Measurements from ENCODE around the gene DDX51.
A peak's percentile ranks its signal among the peaks of the same experiment; 100 is the strongest.

DDX51 gene, protein sequence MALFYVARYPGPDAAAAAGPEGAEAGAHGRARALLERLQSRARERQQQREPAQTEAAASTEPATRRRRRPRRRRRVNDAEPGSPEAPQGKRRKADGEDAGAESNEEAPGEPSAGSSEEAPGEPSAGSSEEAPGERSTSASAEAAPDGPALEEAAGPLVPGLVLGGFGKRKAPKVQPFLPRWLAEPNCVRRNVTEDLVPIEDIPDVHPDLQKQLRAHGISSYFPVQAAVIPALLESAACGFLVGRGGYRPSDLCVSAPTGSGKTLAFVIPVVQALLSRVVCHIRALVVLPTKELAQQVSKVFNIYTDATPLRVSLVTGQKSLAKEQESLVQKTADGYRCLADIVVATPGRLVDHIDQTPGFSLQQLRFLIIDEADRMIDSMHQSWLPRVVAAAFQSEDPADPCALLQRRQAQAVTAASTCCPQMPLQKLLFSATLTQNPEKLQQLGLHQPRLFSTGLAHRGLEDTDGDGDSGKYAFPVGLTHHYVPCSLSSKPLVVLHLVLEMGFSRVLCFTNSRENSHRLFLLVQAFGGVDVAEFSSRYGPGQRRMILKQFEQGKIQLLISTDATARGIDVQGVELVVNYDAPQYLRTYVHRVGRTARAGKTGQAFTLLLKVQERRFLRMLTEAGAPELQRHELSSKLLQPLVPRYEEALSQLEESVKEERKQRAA

DNA sequence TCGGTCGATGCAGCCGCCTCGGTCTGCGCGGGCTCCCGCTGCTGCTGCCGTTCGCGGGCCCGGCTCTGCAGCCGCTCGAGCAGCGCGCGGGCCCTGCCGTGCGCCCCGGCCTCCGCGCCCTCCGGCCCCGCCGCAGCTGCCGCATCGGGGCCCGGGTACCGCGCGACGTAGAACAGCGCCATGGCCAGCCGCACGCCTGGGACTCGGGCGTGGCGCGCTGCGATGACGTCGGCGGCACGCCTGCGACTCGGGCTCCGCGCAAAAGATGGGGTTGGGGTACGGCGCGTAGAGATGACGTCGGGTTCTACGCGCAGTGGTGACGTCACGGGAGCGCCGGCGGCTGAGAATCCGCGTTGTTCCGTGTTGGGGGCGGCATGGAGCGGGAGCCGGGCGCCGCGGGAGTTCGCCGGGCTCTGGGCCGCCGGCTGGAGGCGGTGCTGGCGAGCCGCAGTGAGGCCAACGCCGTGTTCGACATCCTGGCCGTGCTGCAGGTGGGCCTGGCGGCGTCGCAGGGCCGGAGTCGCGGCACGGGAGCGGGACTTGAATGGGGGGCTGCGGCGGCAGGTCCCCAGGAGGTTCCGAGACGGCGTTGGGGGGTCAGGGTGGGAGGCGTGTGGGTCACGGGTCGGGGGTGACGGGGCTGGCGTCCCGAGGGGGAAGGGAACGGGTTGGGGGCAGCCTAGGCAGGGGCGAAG is at the start of gene DDX51, which contains the start of gene NOC4L:
TSS of gene DDX51 (minus strand) at position 205 of the 695 bp plus-strand sequence. CDS start at position 182, 23 bp downstream.
TSS of gene NOC4L (plus strand) at position 343 of the 695 bp plus-strand sequence. CDS start at position 375, 32 bp downstream.
- peak; percentile 97 for DNase-seq (ENCODE audit: low spot score)

DNA sequence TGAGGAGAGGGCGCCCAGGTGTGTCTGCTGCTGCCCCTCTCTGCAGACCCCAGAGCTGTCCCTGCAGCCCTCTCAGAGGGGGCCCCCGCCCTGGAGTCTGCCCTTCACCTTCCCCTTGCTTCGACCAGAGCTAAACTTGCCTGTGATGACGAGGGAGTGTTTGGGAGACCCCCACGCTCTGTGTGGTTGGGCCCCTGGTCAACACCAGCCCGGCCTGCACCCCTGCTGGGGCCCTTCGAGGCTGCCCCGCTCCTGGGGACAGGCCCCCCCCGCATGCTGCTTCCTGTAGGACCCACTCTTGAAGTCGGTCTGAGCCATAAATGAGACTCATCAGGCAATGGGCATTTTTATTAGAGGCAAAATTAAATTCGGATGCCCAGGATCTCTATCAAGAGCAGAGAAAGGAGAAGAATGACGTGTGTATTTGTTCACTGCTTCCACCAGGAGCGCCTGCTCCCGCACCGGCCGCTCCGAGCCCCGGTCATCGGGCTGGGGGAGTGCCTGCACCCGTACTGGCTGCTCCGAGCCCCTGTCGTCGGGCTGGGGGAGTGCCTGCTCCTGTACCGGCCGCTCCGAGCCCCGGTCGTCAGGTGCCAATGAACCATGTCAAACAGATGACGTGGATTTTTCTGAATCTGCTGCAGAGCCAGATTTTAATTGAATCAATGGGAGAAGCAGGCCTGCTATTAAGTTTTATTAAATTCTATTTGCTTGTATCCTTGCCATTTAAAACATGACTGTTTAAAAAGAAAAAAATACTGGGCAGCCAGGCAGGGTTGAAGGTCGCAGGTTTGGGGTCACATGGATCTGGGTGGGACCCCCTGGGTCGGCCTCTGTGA is 47.8 kb upstream of the DDX51 start:
- no peak for DNase-seq (ENCODE audit: low spot score)

DNA sequence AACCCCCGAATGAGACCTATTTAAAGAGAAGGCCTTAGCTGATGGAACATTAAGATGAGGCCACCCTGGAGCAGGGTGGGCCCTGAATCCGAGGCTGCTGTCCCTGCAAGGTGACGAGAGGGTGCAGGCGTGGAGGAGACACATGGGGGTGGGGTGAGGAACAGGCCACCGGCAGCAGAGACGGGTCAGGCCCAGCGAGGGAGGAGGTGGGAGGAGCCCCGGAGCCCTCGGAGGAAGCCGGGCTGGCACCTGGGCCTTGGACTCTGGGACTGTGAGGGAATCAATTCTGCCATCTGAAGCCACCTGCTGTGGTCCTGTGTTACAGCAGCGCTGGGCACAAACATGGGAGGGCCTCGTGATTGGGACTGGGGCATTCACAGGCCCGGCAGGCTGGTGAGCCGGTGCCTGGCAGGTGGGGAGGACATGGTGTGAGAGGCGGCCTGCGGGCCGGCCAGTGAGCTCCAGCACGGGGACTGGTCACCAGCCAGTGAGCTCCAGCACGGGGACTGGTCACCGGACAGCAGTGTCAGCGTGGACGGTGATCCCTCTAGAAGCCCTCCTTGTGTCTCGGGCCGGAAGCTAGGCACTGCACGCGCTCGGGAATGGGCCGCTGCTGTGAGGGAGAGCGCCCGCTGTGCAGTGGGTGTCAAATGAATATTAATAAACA is 46.8 kb upstream of the DDX51 start:
- DNase-seq (ENCODE audit: low spot score) = no peak

DNA sequence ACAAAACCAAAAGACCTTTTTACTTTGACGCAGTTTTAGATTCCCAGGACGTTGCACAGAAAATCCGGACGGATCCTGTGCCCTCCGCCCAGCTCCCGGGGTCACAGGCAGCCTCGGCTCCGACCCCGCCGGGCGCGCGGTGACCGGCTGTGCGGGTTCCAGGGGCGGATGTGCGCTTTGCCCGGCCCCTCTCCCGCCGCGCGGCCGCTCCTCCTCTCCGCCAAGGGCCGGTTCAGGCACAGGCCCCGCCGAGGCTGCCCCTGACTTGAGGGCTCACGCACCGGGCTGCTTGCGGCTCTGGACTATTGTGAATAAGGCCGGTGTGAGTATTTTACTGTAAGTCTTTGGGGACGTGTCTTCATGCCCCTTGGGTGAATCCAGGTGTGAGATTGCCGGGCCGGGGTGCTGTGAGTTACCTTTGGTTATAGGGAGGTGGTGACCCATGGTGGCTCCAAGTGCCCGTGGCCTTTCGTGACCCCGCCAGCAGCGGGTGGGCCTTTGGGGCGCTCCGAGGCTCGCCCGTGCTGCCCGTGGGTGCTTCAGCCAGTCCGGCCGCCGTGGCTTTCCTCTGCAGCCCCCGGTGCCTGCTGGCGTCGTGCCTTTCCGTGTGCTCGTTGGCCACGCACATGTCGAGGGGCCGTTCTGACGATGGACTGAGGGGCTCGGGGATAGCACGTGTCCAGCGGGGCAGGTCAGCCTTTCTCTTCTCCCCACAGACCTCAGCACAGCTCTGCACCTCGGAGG is 46.1 kb upstream of the DDX51 start:
- DNase-seq (ENCODE audit: low spot score) = no peak

DNA sequence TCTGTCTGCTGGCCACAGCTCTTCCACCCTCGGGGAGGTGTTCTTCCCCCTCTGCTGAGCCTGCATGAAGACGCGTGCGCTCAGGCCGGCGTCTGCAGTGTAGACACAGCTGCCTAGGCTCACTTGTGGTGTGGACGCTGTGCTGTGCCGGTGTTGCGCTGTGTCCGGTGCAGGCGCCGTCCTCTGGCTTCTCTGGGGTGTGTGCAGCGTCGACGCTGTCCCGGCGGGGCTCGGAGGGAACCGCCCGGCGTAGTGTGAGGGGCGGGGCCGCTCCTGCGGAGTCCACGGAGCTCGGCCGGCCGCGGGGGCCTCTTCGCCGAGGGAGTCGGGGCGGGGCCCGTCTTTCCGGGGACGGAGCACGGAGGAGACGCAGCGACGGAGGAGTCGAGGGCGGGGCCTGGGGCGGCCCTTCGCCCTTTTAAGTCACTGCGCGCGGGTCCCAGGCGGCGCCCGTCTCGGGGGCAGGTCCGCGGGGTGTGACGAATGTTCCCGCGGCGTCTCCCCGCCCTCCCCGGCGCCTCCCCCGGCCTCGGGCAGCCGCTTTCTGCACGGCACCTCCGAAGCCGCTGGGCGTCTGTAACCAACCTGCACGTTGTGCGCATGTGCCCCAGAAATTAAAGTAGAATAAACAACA is 45.4 kb upstream of the DDX51 start:
- peak; percentile 97 for DNase-seq (ENCODE audit: low spot score)

DNA sequence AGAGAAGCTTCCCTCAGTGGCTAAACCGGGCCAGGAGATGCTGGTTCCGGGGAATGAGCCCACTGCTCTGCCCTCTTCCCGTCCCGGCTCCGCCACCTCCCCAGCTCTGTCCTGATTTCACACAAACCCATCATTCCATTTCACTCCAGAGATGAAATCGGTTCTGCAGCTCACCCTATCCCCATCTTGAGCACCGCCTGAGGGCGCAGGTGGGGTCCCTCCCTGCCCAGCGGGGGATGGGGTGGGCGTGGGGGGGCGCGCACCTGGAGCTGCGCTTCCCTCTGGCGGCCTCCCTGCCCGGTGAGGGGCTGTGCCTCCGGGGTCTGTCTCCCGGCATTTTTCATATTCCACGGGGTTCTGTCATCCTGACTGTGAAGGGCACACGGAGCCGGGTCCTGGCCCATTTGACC is 44.8 kb upstream of the DDX51 start:
- DNase-seq (ENCODE audit: low spot score) = no peak

- DNase-seq (ENCODE audit: low spot score) = no peak
Observed at GRCh38 chr12:132188451-132188901, 44.4 kb upstream of the DDX51 start.

GRCh38 chr12:132187646-132188450 is 43.7 kb upstream of the DDX51 start:
- no peak for DNase-seq (ENCODE audit: low spot score)

DNA sequence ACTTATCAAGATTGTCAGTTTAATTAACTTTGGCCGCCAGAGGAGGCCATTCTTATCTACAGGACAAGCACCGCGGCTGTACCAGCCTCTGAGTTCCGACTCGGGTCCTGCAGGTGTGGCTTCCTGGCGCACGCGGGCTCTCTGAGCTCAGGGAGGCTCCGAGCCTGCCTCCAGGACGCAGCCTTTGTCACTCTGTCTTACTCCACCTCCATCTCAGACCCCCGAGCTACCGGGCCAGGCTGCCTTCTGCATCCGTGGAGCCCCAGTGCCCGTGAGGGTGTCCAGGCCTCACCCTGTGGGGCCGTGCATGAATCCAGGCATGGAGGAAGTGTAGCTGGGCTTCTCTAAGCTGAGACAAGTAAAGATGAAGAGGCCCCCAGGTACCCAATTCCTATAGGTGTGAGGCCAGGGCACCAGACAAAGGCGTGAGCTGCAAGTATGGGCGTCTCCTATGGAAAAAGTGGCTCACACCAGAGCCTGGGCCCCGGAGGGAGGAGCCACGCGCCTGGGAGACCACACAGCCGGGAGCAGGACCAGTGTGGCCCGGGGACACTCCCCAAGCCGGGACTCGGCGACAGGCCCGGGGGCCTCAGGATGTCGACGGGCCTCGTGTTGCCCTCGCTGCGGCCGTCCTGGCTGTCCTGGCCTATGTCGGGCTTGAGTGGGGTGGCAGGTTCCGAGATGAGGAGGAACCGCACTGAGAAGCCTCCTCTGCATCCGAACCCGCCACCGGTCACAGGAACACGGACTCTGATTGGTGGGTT is 42.9 kb upstream of the DDX51 start:
- DNase-seq (ENCODE audit: low spot score) = no peak

DNA sequence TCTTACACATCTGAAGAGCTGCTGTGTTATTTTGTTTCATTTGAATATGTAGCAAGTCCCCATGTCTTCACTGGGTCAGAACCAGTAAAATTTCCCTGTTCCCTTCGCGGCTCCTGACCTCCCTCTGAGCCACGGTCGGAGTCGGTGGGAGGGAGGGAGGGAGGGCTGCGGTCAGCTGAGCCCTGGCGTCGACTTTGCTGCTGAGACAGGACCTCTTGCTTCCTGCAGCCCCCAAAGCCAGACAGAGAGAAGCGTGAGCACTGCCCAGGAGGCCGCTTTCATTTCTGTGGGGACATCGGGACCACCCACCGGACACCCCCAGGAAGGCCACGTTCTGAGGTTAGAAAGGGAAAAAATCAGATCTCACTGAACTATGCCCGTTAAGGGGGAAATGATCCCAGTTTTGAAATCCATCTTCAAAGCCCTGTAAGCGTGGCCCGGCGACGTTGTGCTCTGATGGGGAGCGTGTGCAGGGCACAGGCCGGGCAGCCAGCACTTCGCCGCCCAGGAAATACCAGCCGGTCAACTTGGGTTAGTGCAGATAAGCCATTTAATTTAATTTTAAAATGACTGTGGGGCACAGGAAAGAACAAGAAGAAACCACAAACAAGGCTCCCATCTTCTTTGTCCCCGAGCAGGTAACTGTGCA is 42.2 kb upstream of the DDX51 start:
- DNase-seq (ENCODE audit: low spot score) = no peak

DNA sequence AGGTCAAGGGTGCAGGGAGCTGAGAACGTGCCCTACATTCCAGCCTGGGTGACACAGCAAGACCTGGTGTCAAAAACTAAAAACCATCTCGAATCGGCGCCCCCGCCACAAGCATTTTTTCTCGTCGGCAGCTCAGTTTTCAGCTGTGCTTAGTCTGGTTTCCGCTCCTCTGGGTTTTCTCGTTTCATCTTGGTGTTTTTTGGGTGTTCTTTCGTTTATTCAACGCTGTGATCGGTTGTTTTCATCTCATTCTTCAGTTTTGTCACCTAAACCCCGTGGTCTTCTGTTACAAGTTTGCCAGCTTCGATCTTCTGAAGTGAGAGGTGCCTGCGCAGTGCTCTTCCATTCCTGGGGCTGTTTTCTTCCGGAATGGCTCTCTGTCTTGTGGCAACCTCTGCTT is 41.6 kb upstream of the DDX51 start:
- DNase-seq (ENCODE audit: low spot score) = no peak

- DNase-seq (ENCODE audit: low spot score) = no peak
Observed at GRCh38 chr12:132182711-132183365, 38.7 kb upstream of the DDX51 start.

- no peak for DNase-seq (ENCODE audit: low spot score)
Observed at GRCh38 chr12:132182206-132182710, 38.1 kb upstream of the DDX51 start.

- DNase-seq (ENCODE audit: low spot score) = no peak
Observed at GRCh38 chr12:132181570-132182200, 37.6 kb upstream of the DDX51 start.

DNA sequence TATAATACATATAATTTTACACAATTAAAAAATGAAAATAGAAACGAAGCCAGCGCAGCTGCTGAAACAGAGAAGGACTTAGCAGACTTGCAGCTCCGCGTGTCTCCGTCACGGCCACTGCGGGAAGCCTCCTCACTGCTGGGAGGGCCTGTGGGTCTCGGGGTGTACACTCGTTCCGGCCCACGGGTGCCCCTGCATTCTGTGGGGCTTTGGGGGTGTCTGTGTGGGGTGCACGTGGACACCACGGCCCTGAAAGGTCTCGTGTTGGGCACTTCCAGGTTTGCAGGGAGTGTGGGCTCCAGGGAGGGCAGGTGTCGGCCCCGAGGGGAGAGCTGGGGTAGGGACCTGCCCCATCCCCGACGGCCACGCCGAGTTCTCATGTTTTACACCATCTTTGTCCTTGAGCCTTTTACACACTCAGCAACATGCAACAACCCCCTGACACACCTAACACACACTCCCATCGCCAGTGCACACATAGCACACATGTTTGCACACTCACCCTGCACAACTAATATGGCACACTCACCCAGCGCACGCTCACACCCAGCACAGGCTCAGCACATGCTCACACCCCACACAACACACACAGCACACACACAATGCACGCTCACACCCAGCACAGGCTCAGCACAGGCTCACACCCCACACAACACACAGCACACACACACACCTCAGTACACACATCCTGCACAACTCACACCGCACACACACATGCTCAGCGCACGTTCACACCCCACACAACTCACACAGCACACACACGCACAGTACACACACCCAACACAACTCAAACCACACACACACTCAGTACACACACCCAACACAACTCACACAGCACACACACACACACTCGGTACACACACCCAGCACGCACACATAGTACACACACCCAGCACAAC is 36.8 kb upstream of the DDX51 start:
- DNase-seq (ENCODE audit: low spot score) = no peak

Data from LoVo (cell line).